Measurements from ENCODE around the gene CYTH1. TPM values are rescaled to one million over a fixed set of nuclear protein-coding genes. Genes with fewer than 3 reads are reported as not detected.

The CYTH1 gene
- total and polyA plus RNA-seq, 10 of the 15 experiments (the other 5 are each of a cell fraction or from before 2014, with no cell fraction given) = 6.6 to 188 (median 145) TPM

- CTCF ChIA-PET = interaction anchor here (0.9 to 6.1 kb wide), 9 partner anchors 8 to 41 kb away, joined by 3 to 45 read pairs (median 7); no protein-coding TSS in a partner anchor
- intact Hi-C loops (cut with micrococcal nuclease; ENCODE audit: unreplicated experiment) (no loop called here), in situ Hi-C loops (cut with MboI) (no loop called here)
- RAD21 ChIA-PET (ENCODE audit: unreplicated experiment) = interaction anchor here (0.6 to 20.7 kb wide), 7 partner anchors 7 to 80 kb away, joined by 3 to 537 read pairs (median 3); no protein-coding TSS in a partner anchor
- no TSS peak for BruUV-seq (replicated peaks)
- H3K79me2 ChIP-seq (ENCODE audit: control insufficient read depth, insufficient read depth, low read length) = peaks cover 99% of the 10 kb centered on the region
- no peak overlapping the region for H2AFZ ChIP-seq (ENCODE audit: control insufficient read depth, low read depth, low read length)
- ATAC-seq (peak; percentile 3; the same call in 2 of the 3 replicates), FAIRE-seq (no peak), DNase-seq (ENCODE audit: low read depth, low spot score) (no peak)
- H3K4me1 ChIP-seq (ENCODE audit: control insufficient read depth, insufficient read depth, low read length) = peaks cover 56% of the 10 kb centered on the region
- H3K4me2 ChIP-seq (ENCODE audit: control insufficient read depth, insufficient read depth) = peak overlapping the region; percentile 90
- POLR2A ChIA-PET = interaction anchor here (0.5 to 13.9 kb wide), 11 partner anchors 8 to 393 kb away, joined by 3 to 384 read pairs (median 4); no protein-coding TSS in a partner anchor
- peak overlapping the region; percentile 69 for H3K9ac ChIP-seq (ENCODE audit: control insufficient read depth, insufficient read depth, low read length)
- H4K20me1 ChIP-seq (ENCODE audit: control insufficient read depth, insufficient read depth) = no peaks in the 10 kb centered on the region
- no peaks in the 10 kb centered on the region for H3K27me3 ChIP-seq (replicated peaks in 1 of 2; ENCODE audit: control insufficient read depth in 2 of 2, insufficient read depth in 2 of 2, low read length in 1 of 2)
- SMC1A ChIA-PET (ENCODE audit: uncharacterized antibody, unreplicated experiment) = interaction anchor here (1.1 to 16.2 kb wide), 12 partner anchors 8 to 219 kb away, joined by 3 to 490 read pairs (median 8); no protein-coding TSS in a partner anchor
- WGBS (ENCODE audit: insufficient coverage, insufficient replicate concordance, low lambda C conversion rate, missing lambda C conversion rate) = 0% methylated on average over 1 of the region's 1 CpG
- no peaks in the 10 kb centered on the region for H3K9me3 ChIP-seq (replicated peaks; ENCODE audit: control insufficient read depth, insufficient read depth, low read length)
- peak overlapping the region; percentile 87 for H3K27ac ChIP-seq (ENCODE audit: control insufficient read depth, insufficient read depth)
- H3K4me3 ChIP-seq = peak overlapping the region; percentile 48; the same call in 1 of the 2 replicates
- H3K36me3 ChIP-seq (ENCODE audit: control insufficient read depth in 2 of 2, insufficient read depth in 2 of 2, low read length in 1 of 2) = peaks cover 0 to 3% of the 10 kb centered on the region in 2 experiments; a peak in 1 of 4 replicates
- TF ChIP-seq CBX5 (IDR thresholded peaks at IDR 0.05; ENCODE audit: low read depth) (no peak), RAD21 (IDR thresholded peaks at IDR 0.05; ENCODE audit: insufficient read depth, low read depth, low read length) (no peak), MEF2A (IDR thresholded peaks at IDR 0.05; ENCODE audit: insufficient read depth, low read depth, low read length) (no peak), ZNF622 (IDR thresholded peaks at IDR 0.05) (no peak), ZNF384 (IDR thresholded peaks at IDR 0.05; ENCODE audit: borderline replicate concordance, low read depth, low read length) (no peak), ZNF217 (IDR thresholded peaks at IDR 0.05) (no peak), PBX3 (IDR thresholded peaks at IDR 0.05; ENCODE audit: insufficient replicate concordance, low read depth, low read length) (peak; percentile 36), EED (IDR thresholded peaks at IDR 0.05; ENCODE audit: low read depth) (no peak), NR2F1 (conservative IDR thresholded peaks at IDR 0.05) (0 out of 2 replicates have a peak, but pooled peaks have one; percentile 24), CHD1 (IDR thresholded peaks at IDR 0.05; ENCODE audit: low read depth, low read length) (no peak), MTA2 (IDR thresholded peaks at IDR 0.05; ENCODE audit: low read depth) (peak; percentile 29; the same call in 1 of the 2 replicates), ZNF207 (IDR thresholded peaks at IDR 0.05; ENCODE audit: borderline replicate concordance) (no peak), NFYB (IDR thresholded peaks at IDR 0.05; ENCODE audit: insufficient read depth, low read depth, low read length) (no peak), RUNX3 (IDR thresholded peaks at IDR 0.05; ENCODE audit: low read length) (no peak), SMC3 (IDR thresholded peaks at IDR 0.05; ENCODE audit: borderline replicate concordance, low read length) (no peak), SPI1 (IDR thresholded peaks at IDR 0.05; ENCODE audit: borderline replicate concordance, insufficient read depth, low read depth, low read length) (peak; percentile 45; the same call in 1 of the 2 replicates), POLR2A (IDR thresholded peaks at IDR 0.05; ENCODE audit: low read depth, low read length) (no peak)
- TF ChIP-seq, protein P1, sequence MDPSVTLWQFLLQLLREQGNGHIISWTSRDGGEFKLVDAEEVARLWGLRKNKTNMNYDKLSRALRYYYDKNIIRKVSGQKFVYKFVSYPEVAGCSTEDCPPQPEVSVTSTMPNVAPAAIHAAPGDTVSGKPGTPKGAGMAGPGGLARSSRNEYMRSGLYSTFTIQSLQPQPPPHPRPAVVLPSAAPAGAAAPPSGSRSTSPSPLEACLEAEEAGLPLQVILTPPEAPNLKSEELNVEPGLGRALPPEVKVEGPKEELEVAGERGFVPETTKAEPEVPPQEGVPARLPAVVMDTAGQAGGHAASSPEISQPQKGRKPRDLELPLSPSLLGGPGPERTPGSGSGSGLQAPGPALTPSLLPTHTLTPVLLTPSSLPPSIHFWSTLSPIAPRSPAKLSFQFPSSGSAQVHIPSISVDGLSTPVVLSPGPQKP (IDR thresholded peaks at IDR 0.05; ENCODE audit: low read depth, low read length) = no peak
- TF ChIP-seq, protein P2, sequence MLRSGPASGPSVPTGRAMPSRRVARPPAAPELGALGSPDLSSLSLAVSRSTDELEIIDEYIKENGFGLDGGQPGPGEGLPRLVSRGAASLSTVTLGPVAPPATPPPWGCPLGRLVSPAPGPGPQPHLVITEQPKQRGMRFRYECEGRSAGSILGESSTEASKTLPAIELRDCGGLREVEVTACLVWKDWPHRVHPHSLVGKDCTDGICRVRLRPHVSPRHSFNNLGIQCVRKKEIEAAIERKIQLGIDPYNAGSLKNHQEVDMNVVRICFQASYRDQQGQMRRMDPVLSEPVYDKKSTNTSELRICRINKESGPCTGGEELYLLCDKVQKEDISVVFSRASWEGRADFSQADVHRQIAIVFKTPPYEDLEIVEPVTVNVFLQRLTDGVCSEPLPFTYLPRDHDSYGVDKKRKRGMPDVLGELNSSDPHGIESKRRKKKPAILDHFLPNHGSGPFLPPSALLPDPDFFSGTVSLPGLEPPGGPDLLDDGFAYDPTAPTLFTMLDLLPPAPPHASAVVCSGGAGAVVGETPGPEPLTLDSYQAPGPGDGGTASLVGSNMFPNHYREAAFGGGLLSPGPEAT (IDR thresholded peaks at IDR 0.05; ENCODE audit: low read depth) = no peak
Measured at GRCh38 chr17:78715876-78716275, 66.2 kb downstream of the CYTH1 start.

Measured in GM12878 (cell line).